Smooth muscle cell of the brain vasculature (primary cell): Measurements from ENCODE around the gene PALLD.
"Not testable (repeated sequence)": the region's sequence is repeated elsewhere in the genome, so short reads cannot be mapped to it uniquely, and the experiment has no call there.

Source experiments
- DNase-seq: peaks from one replicate; pipeline ENCODE4 v3.0.0-alpha.2; 2012; ENCODE audit warnings: low read depth, low spot score

Gene PALLD

GRCh38 chr4:168702581-168703087, 205.8 kb downstream of the PALLD start:
- DNase-seq, result not testable (repeated sequence)

GRCh38 chr4:168705121-168705520, 208.3 kb downstream of the PALLD start:
- no peak for DNase-seq

- DNase-seq, result no peak
Observed at GRCh38 chr4:168707205-168707604, 210.4 kb downstream of the PALLD start.

- DNase-seq, result no peak
Observed at GRCh38 chr4:168708108-168708507, 211.3 kb downstream of the PALLD start.

- DNase-seq, result peak; percentile 62
Observed at GRCh38 chr4:168710353-168710946, 213.6 kb downstream of the PALLD start.

GRCh38 chr4:168711197-168712140, 214.6 kb downstream of the PALLD start:
- DNase-seq, result no peak

- no peak for DNase-seq
Observed at GRCh38 chr4:168712316-168712890, 215.6 kb downstream of the PALLD start.

GRCh38 chr4:168713253-168713652, 216.4 kb downstream of the PALLD start:
- no peak for DNase-seq

- no peak for DNase-seq
Observed at GRCh38 chr4:168715896-168716295, 219.0 kb downstream of the PALLD start.

- no peak for DNase-seq
Observed at GRCh38 chr4:168716406-168717129, 219.7 kb downstream of the PALLD start.

- DNase-seq, result no peak
Observed at GRCh38 chr4:168717847-168718246, 221.0 kb downstream of the PALLD start.

- DNase-seq, result no peak
Observed at GRCh38 chr4:168719725-168720124, 222.9 kb downstream of the PALLD start.

- no peak for DNase-seq
Observed at GRCh38 chr4:168720396-168720900, 223.6 kb downstream of the PALLD start.

GRCh38 chr4:168722391-168722790, 225.5 kb downstream of the PALLD start:
- no peak for DNase-seq

- DNase-seq, result no peak
Observed at GRCh38 chr4:168723020-168723419, 226.2 kb downstream of the PALLD start.

GRCh38 chr4:168723569-168723968, 226.7 kb downstream of the PALLD start:
- no peak for DNase-seq

GRCh38 chr4:168724243-168724642, 227.4 kb downstream of the PALLD start:
- DNase-seq, result no peak

GRCh38 chr4:168724686-168725411, 228.0 kb downstream of the PALLD start:
- no peak for DNase-seq

- DNase-seq, result no peak
Observed at GRCh38 chr4:168725930-168726329, 229.1 kb downstream of the PALLD start.

- DNase-seq, result not testable (repeated sequence)
Observed at GRCh38 chr4:168727181-168727580, 230.3 kb downstream of the PALLD start.
